H9 (cell line): ENCODE measurements around the gene C16orf86. TPM values are rescaled to one million over a fixed set of nuclear protein-coding genes. Genes with fewer than 3 reads are reported as not detected.

ENCODE experiments used
- DNase-seq: peaks from one replicate; pipeline ENCODE4 v3.0.0-alpha.2; 2017
- H2AFZ ChIP-seq: one replicate; pipeline ENCODE4 v1.6.1; 2013; ENCODE audit warnings: mild to moderate bottlenecking, low read length, control low read depth, moderate library complexity
- H2AK5ac ChIP-seq: 2 replicates; pipeline ENCODE4 v1.6.1; 2013; ENCODE audit warnings: low read length, control low read depth, mixed read lengths; ENCODE audit not compliant: insufficient read length
- H2BK120ac ChIP-seq: one replicate; pipeline ENCODE4 v1.6.1; 2013; ENCODE audit warnings: low read depth, mild to moderate bottlenecking, low read length, control low read depth, inconsistent platforms; ENCODE audit not compliant: poor library complexity, severe bottlenecking
- H2BK12ac ChIP-seq: 2 replicates; pipeline ENCODE4 v1.6.1; 2013; ENCODE audit warnings: low read length, control low read depth, mixed read lengths, low read depth; ENCODE audit not compliant: insufficient read length
- H2BK15ac ChIP-seq: 2 replicates; pipeline ENCODE4 v1.6.1; 2013; ENCODE audit warnings: low read depth, low read length, control low read depth
- H2BK20ac ChIP-seq: one replicate; pipeline ENCODE4 v1.6.1; 2013; ENCODE audit warnings: low read depth, mild to moderate bottlenecking, low read length, control low read depth, inconsistent platforms; ENCODE audit not compliant: poor library complexity, severe bottlenecking
- H2BK5ac ChIP-seq: 2 replicates; pipeline ENCODE4 v1.6.1; 2013; ENCODE audit warnings: low read length, control low read depth, mixed read lengths; ENCODE audit not compliant: insufficient read length
- H3K14ac ChIP-seq: 2 replicates; pipeline ENCODE4 v1.6.1; 2013; ENCODE audit warnings: low read length, control low read depth; ENCODE audit not compliant: insufficient read depth
- H3K18ac ChIP-seq: 2 replicates; pipeline ENCODE4 v1.6.1; 2013; ENCODE audit warnings: low read depth, mild to moderate bottlenecking, mixed read lengths, low read length, control low read depth; ENCODE audit not compliant: insufficient read length
- H3K23ac ChIP-seq: 2 replicates; pipeline ENCODE4 v1.6.1; 2013; ENCODE audit warnings: low read length, control low read depth, mixed read lengths, low read depth; ENCODE audit not compliant: insufficient read length
- H3K23me2 ChIP-seq: 2 replicates; pipeline ENCODE4 v1.6.1; 2013; ENCODE audit warnings: low read depth, mild to moderate bottlenecking, mixed read lengths, low read length, control low read depth; ENCODE audit not compliant: insufficient read length, poor library complexity, severe bottlenecking
- H3K27ac ChIP-seq: 2 replicates; pipeline ENCODE4 v1.5.1; 2013; ENCODE audit warnings: low read length, control low read depth, mixed read lengths, low read depth; ENCODE audit not compliant: insufficient read length
- H3K27me3 ChIP-seq: 2 replicates; pipeline ENCODE4 v1.6.1; 2013; ENCODE audit warnings: low read length, control low read depth, inconsistent platforms; ENCODE audit not compliant: insufficient read depth
- H3K4ac ChIP-seq: 2 replicates; pipeline ENCODE4 v1.6.1; 2013; ENCODE audit warnings: low read depth, mild to moderate bottlenecking, control low read depth, inconsistent platforms, low read length, moderate library complexity
- H3K4me1 ChIP-seq: 2 replicates; pipeline ENCODE4 v1.6.1; 2013; ENCODE audit warnings: low read length, control low read depth, inconsistent platforms; ENCODE audit not compliant: insufficient read depth
- H3K4me2 ChIP-seq: 2 replicates; pipeline ENCODE4 v1.6.1; 2013; ENCODE audit warnings: low read length, control low read depth, mixed read lengths; ENCODE audit not compliant: insufficient read length, insufficient read depth
- H3K56ac ChIP-seq: 2 replicates; pipeline ENCODE4 v1.6.1; 2013; ENCODE audit warnings: low read depth, mild to moderate bottlenecking, mixed read lengths, low read length, control low read depth; ENCODE audit not compliant: insufficient read length
- H3K79me1 ChIP-seq: 2 replicates; pipeline ENCODE4 v1.6.1; 2013; ENCODE audit warnings: low read depth, mild to moderate bottlenecking, moderate library complexity, low read length, control low read depth, inconsistent platforms; ENCODE audit not compliant: insufficient read depth, poor library complexity, severe bottlenecking
- H3K79me2 ChIP-seq: 2 replicates; pipeline ENCODE4 v1.6.1; 2013; ENCODE audit warnings: low read length, control low read depth, inconsistent platforms; ENCODE audit not compliant: insufficient read depth
- H3K9ac ChIP-seq: 2 replicates; pipeline ENCODE4 v1.6.1; 2013; ENCODE audit warnings: low read length, control low read depth, mixed read lengths; ENCODE audit not compliant: insufficient read length; ENCODE audit errors: extremely low read depth
- H3K9me3 ChIP-seq: one replicate; pipeline ENCODE4 v1.6.1; 2013; ENCODE audit warnings: low read depth, low read length, inconsistent platforms; ENCODE audit not compliant: control insufficient read depth
- H3T11ph ChIP-seq: one replicate; pipeline ENCODE4 v1.6.1; 2013; ENCODE audit warnings: mild to moderate bottlenecking, low read length, control low read depth, inconsistent platforms
- H4K20me1 ChIP-seq: one replicate; pipeline ENCODE4 v1.6.1; 2013; ENCODE audit not compliant: control insufficient read depth, insufficient read length, insufficient read depth
- H4K5ac ChIP-seq: 2 replicates; pipeline ENCODE4 v1.6.1; 2013; ENCODE audit warnings: low read depth, mild to moderate bottlenecking, mixed read lengths, low read length, control low read depth; ENCODE audit not compliant: insufficient read length
- H4K8ac ChIP-seq: replicated peaks from 2 replicates; pipeline ENCODE4 v1.6.1; 2013; ENCODE audit warnings: low read length, control low read depth, mixed read lengths, low read depth; ENCODE audit not compliant: insufficient read length
- H4K91ac ChIP-seq: 2 replicates; pipeline ENCODE4 v1.6.1; 2013; ENCODE audit warnings: low read depth, mild to moderate bottlenecking, moderate library complexity, mixed read lengths, low read length, control low read depth; ENCODE audit not compliant: insufficient read length
- H3K27ac Mint-ChIP-seq, 3 experiments: 2 replicates in 2 of 3; 3 replicates in 1 of 3; pipeline ENCODE4 v1.8.0; 2020 to 2021; ENCODE audit warnings: mixed read lengths in 3 of 3, mild to moderate bottlenecking in 1 of 3, moderate library complexity in 1 of 3
- H3K27me3 Mint-ChIP-seq: 2 replicates; pipeline ENCODE4 v1.8.0; 2021; ENCODE audit warnings: low read depth, mild to moderate bottlenecking, moderate library complexity, mixed read lengths
- H3K36me3 Mint-ChIP-seq, 3 experiments: 2 replicates in 2 of 3; 3 replicates in 1 of 3; pipeline ENCODE4 v1.8.0; 2020 to 2021; ENCODE audit warnings: low read depth in 3 of 3, mixed read lengths in 3 of 3; ENCODE audit not compliant: insufficient read depth in 1 of 3
- H3K4me1 Mint-ChIP-seq, 2 experiments: 2 replicates each; pipeline ENCODE4 v1.8.0; 2020; ENCODE audit warnings: mixed read lengths in 2 of 2
- H3K4me3 Mint-ChIP-seq, 2 experiments: 2 replicates in 1 of 2; 3 replicates in 1 of 2; pipeline ENCODE4 v1.8.0; 2020 to 2021; ENCODE audit warnings: mild to moderate bottlenecking in 2 of 2, mixed read lengths in 2 of 2, moderate library complexity in 1 of 2
- H3K9me3 Mint-ChIP-seq, 2 experiments: 2 replicates in 1 of 2; 3 replicates in 1 of 2; pipeline ENCODE4 v1.8.0; 2020; ENCODE audit warnings: mild to moderate bottlenecking in 2 of 2, mixed read lengths in 2 of 2, moderate library complexity in 1 of 2
- WGBS: extraction: QIAGEN DNeasy Blood & Tissue Kit; methylation state at CpG from one replicate; pipeline ENCODE4 v1.1.7; 2013; ENCODE audit warnings: missing lambda C conversion rate, low lambda C conversion rate, mixed read lengths; ENCODE audit not compliant: insufficient read length; ENCODE audit errors: extremely low coverage; 5-methylcytosine and 5-hydroxymethylcytosine counted together
- total RNA-seq: library from RNA; stranded (reverse); gene quantifications from 2 replicates; pipeline ENCODE4 v1.2.1, GENCODE V29; 2021
- TF ChIP-seq, protein P1 (sequence below): fragments of 200-600 bp; sonication (generic); conservative IDR thresholded peaks from 3 replicates; pipeline ENCODE4 v1.8.0; 2021; ENCODE audit warnings: antibody characterized with exemption, mild to moderate bottlenecking

Gene C16orf86
- total RNA-seq, 1 experiment from 2014 or later, result 1.5 TPM

DNA sequence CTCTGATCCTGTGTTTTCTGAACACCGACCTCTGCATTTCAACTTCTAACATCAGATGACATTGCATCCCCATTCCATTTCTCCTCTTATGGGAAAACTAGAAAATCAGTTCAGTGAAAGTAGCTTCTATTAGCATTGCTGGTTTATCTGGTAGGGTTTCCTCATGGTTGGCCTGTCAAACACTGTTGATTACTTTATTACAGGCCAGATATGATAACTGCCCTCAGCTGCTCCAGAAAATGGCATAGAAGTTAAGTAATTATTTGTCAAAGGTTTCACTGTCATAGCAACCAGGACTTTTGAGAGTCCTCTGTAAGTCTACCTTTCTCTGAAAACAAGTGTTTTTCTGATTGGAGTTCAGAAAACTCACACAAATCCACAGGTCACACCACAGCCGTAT is 49.5 kb downstream of the C16orf86 start:
- H4K8ac ChIP-seq, result no peak overlapping the region
- H2BK5ac ChIP-seq, result no peak overlapping the region
- H2AFZ ChIP-seq, result no peak overlapping the region
- H3K14ac ChIP-seq, result no peak overlapping the region
- H3K36me3 Mint-ChIP-seq, result peaks cover 1 to 14% (median 7%) of the 10 kb centered on the region in 3 experiments; a peak in 4 of 7 replicates
- H2BK12ac ChIP-seq, result no peak overlapping the region
- WGBS, result no CpG with 5 or more reads among the region's 2 CpGs
- H3K4me2 ChIP-seq, result no peak overlapping the region
- H3K23me2 ChIP-seq, result peaks cover 14% of the 10 kb centered on the region
- H3K9me3 Mint-ChIP-seq, result no peaks in the 10 kb centered on the region
- H3K9ac ChIP-seq, result no peak overlapping the region
- H3K23ac ChIP-seq, result no peak overlapping the region
- H3K4me1 Mint-ChIP-seq, result peaks cover 26 to 27% of the 10 kb centered on the region in 2 experiments
- no peak overlapping the region for H3K18ac ChIP-seq
- no peak overlapping the region for H4K91ac ChIP-seq
- no peak overlapping the region for H4K5ac ChIP-seq
- no peaks in the 10 kb centered on the region for H3K79me1 ChIP-seq
- H2BK120ac ChIP-seq, result no peak overlapping the region
- peaks cover 14% of the 10 kb centered on the region; the same call in 1 of the 2 replicates for H3K79me2 ChIP-seq
- H3K56ac ChIP-seq, result no peak overlapping the region
- H2BK15ac ChIP-seq, result no peak overlapping the region
- DNase-seq, result no peak
- H3K9me3 ChIP-seq, result no peaks in the 10 kb centered on the region
- no peak overlapping the region for H2AK5ac ChIP-seq
- peaks cover 4% of the 10 kb centered on the region; the same call in 1 of the 2 replicates for H3K4me1 ChIP-seq
- H3K27me3 Mint-ChIP-seq, result peaks cover 3% of the 10 kb centered on the region
- no peak overlapping the region for H3K27ac Mint-ChIP-seq
- TF ChIP-seq, protein P1, sequence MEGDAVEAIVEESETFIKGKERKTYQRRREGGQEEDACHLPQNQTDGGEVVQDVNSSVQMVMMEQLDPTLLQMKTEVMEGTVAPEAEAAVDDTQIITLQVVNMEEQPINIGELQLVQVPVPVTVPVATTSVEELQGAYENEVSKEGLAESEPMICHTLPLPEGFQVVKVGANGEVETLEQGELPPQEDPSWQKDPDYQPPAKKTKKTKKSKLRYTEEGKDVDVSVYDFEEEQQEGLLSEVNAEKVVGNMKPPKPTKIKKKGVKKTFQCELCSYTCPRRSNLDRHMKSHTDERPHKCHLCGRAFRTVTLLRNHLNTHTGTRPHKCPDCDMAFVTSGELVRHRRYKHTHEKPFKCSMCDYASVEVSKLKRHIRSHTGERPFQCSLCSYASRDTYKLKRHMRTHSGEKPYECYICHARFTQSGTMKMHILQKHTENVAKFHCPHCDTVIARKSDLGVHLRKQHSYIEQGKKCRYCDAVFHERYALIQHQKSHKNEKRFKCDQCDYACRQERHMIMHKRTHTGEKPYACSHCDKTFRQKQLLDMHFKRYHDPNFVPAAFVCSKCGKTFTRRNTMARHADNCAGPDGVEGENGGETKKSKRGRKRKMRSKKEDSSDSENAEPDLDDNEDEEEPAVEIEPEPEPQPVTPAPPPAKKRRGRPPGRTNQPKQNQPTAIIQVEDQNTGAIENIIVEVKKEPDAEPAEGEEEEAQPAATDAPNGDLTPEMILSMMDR, result no peak
- no peak overlapping the region for H3K27ac ChIP-seq
- no peak overlapping the region for H3T11ph ChIP-seq
- H4K20me1 ChIP-seq, result no peaks in the 10 kb centered on the region
- no peak overlapping the region for H3K4me3 Mint-ChIP-seq
- no peak overlapping the region for H3K4ac ChIP-seq
- no peak overlapping the region for H2BK20ac ChIP-seq
- no peaks in the 10 kb centered on the region; the same call in 1 of the 2 replicates for H3K27me3 ChIP-seq

Other genes with a start within 250 kb of the C16orf86 start
- 33.5 and 35.1 TPM in 2 replicates for gene HSD11B2, start 235.7 kb upstream of the C16orf86 start, total RNA-seq
- gene ATP6V0D1, start 185.7 kb upstream of the C16orf86 start, total RNA-seq, result 39.8 and 43.0 TPM in 2 replicates
- gene AGRP, start 183.3 kb upstream of the C16orf86 start, total RNA-seq, result not detected in 2 replicates
- gene RIPOR1, start 138.0 kb upstream of the C16orf86 start, total RNA-seq, result 10.0 and 14.3 TPM in 2 replicates
- 87.3 and 88.5 TPM in 2 replicates for gene CTCF, start 104.3 kb upstream of the C16orf86 start, total RNA-seq
- 57.7 and 58.5 TPM in 2 replicates for gene CARMIL2, start 21.7 kb upstream of the C16orf86 start, total RNA-seq
- 34.1 and 38.2 TPM in 2 replicates for gene ACD, start 6.6 kb upstream of the C16orf86 start, total RNA-seq
- 10.8 and 11.2 TPM in 2 replicates for gene PARD6A, start 5.9 kb upstream of the C16orf86 start, total RNA-seq
- 7.9 and 9.5 TPM in 2 replicates for gene ENKD1, start 64 bp upstream of the C16orf86 start, total RNA-seq
- gene GFOD2, start 52.5 kb downstream of the C16orf86 start, total RNA-seq, result 20.1 and 21.8 TPM in 2 replicates
- 15.5 and 15.6 TPM in 2 replicates for gene RANBP10, start 139.7 kb downstream of the C16orf86 start, total RNA-seq
- gene TSNAXIP1, start 140.1 kb downstream of the C16orf86 start, total RNA-seq, result 1.1 and 1.3 TPM in 2 replicates
- 48.7 and 48.9 TPM in 2 replicates for gene THAP11, start 175.5 kb downstream of the C16orf86 start, total RNA-seq
- gene NUTF2, start 180.1 kb downstream of the C16orf86 start, total RNA-seq, result 190 and 198 TPM in 2 replicates
- gene CENPT, start 180.9 kb downstream of the C16orf86 start, total RNA-seq, result 60.9 and 65.9 TPM in 2 replicates
- gene EDC4, start 206.2 kb downstream of the C16orf86 start, total RNA-seq, result 99.5 and 106 TPM in 2 replicates
- gene NRN1L, start 218.1 kb downstream of the C16orf86 start, total RNA-seq, result 2.0 and 2.7 TPM in 2 replicates
- 28.6 and 29.1 TPM in 2 replicates for gene PSKH1, start 226.4 kb downstream of the C16orf86 start, total RNA-seq